Nephron (organoid): ENCODE data around the gene MPHOSPH6.

Source experiments
- H3K27ac Mint-ChIP-seq, 3 experiments: 2 replicates each; pipeline ENCODE4 v1.8.0; 2020; ENCODE audit warnings: mixed read lengths in 3 of 3, mild to moderate bottlenecking in 2 of 3, moderate library complexity in 1 of 3
- H3K27me3 Mint-ChIP-seq: 2 replicates; pipeline ENCODE4 v1.8.0; 2021; ENCODE audit warnings: low read depth, mild to moderate bottlenecking, moderate library complexity, mixed read lengths
- H3K36me3 Mint-ChIP-seq: 2 replicates; pipeline ENCODE4 v1.8.0; 2020; ENCODE audit warnings: low read depth, mixed read lengths
- H3K4me1 Mint-ChIP-seq: 2 replicates; pipeline ENCODE4 v1.8.0; 2020; ENCODE audit warnings: mixed read lengths
- H3K4me3 Mint-ChIP-seq, 3 experiments: 2 replicates each; pipeline ENCODE4 v1.8.0; 2020; ENCODE audit warnings: mild to moderate bottlenecking in 3 of 3, mixed read lengths in 3 of 3, moderate library complexity in 2 of 3
- H3K9me3 Mint-ChIP-seq: 2 replicates; pipeline ENCODE4 v1.8.0; 2020; ENCODE audit warnings: mixed read lengths
- CTCF ChIP-seq, 3 experiments: fragments of 200-600 bp; sonication (generic); IDR thresholded peaks; one replicate each; pipeline ENCODE4 v1.5.0; 2021; ENCODE audit warnings: antibody characterized with exemption in 3 of 3; ENCODE audit not compliant: unreplicated experiment in 3 of 3

Gene MPHOSPH6

GRCh38 chr16:82187829-82188228 is 17.8 kb upstream of the MPHOSPH6 start:
- no peak for TF ChIP-seq CTCF (IDR thresholded peaks at IDR 0.05; ENCODE audit: unreplicated experiment in 3 of 3)
- Mint-ChIP-seq H3K4me3 (no peak overlapping the region), H3K27ac (no peak overlapping the region), H3K4me1 (peaks cover 32% of the 10 kb centered on the region), H3K9me3 (no peaks in the 10 kb centered on the region), H3K36me3 (no peaks in the 10 kb centered on the region), H3K27me3 (peaks cover 15% of the 10 kb centered on the region)

GRCh38 chr16:82185012-82185411 is 15.0 kb upstream of the MPHOSPH6 start:
- no peak overlapping the region for H3K27ac Mint-ChIP-seq
- H3K4me3 Mint-ChIP-seq, result no peak overlapping the region
- peaks cover 33% of the 10 kb centered on the region for H3K4me1 Mint-ChIP-seq
- no peaks in the 10 kb centered on the region for H3K36me3 Mint-ChIP-seq
- no peak for TF ChIP-seq CTCF (IDR thresholded peaks at IDR 0.05; ENCODE audit: unreplicated experiment in 3 of 3)
- H3K27me3 Mint-ChIP-seq, result peaks cover 14% of the 10 kb centered on the region
- no peaks in the 10 kb centered on the region for H3K9me3 Mint-ChIP-seq

GRCh38 chr16:82184213-82184612 is 14.2 kb upstream of the MPHOSPH6 start:
- H3K4me1 Mint-ChIP-seq, result peaks cover 25% of the 10 kb centered on the region
- H3K9me3 Mint-ChIP-seq, result no peaks in the 10 kb centered on the region
- no peaks in the 10 kb centered on the region for H3K36me3 Mint-ChIP-seq
- no peak overlapping the region for H3K27ac Mint-ChIP-seq
- peaks cover 14% of the 10 kb centered on the region for H3K27me3 Mint-ChIP-seq
- H3K4me3 Mint-ChIP-seq, result no peak overlapping the region
- TF ChIP-seq CTCF (IDR thresholded peaks at IDR 0.05; ENCODE audit: unreplicated experiment in 3 of 3), result no peak

- peaks cover 13% of the 10 kb centered on the region for H3K4me1 Mint-ChIP-seq
- no peak overlapping the region for H3K4me3 Mint-ChIP-seq
- TF ChIP-seq CTCF (IDR thresholded peaks at IDR 0.05; ENCODE audit: unreplicated experiment in 3 of 3), result no peak
- no peak overlapping the region for H3K27ac Mint-ChIP-seq
- H3K36me3 Mint-ChIP-seq, result no peaks in the 10 kb centered on the region
- H3K27me3 Mint-ChIP-seq, result peaks cover 16% of the 10 kb centered on the region
- H3K9me3 Mint-ChIP-seq, result no peaks in the 10 kb centered on the region
Measured at GRCh38 chr16:82183004-82183397, 13.0 kb upstream of the MPHOSPH6 start.

GRCh38 chr16:82182266-82183003 is 12.4 kb upstream of the MPHOSPH6 start:
- no peak overlapping the region for H3K4me3 Mint-ChIP-seq
- peaks cover 16% of the 10 kb centered on the region for H3K27me3 Mint-ChIP-seq
- H3K9me3 Mint-ChIP-seq, result no peaks in the 10 kb centered on the region
- H3K36me3 Mint-ChIP-seq, result no peaks in the 10 kb centered on the region
- peak overlapping the region in 2 of 3 experiments; percentile 27 to 61 for H3K27ac Mint-ChIP-seq
- TF ChIP-seq CTCF (IDR thresholded peaks at IDR 0.05; ENCODE audit: unreplicated experiment in 3 of 3), result no peak
- H3K4me1 Mint-ChIP-seq, result peaks cover 12% of the 10 kb centered on the region
